NCI-H460 (cell line): ENCODE measurements around the gene PATJ. TPM values are rescaled to one million over a fixed set of nuclear protein-coding genes. Genes with fewer than 3 reads are reported as not detected.
A peak's percentile ranks its signal among the peaks of the same experiment; 100 is the strongest.

Experiments used
- DNase-seq: peaks from one replicate; pipeline ENCODE4 v3.0.0-alpha.2; 2016; ENCODE audit warnings: low read depth; ENCODE audit errors: extremely low read depth
- total RNA-seq: library from RNA; depleted of rRNA; stranded (reverse); fragments of >200 nt; shearing (Covaris generic); gene quantifications from 2 replicates; pipeline ENCODE4 v1.2.3, GENCODE V29; 2014

The PATJ gene
- total RNA-seq, 1 experiment from 2014 or later: 21.1 TPM

DNA sequence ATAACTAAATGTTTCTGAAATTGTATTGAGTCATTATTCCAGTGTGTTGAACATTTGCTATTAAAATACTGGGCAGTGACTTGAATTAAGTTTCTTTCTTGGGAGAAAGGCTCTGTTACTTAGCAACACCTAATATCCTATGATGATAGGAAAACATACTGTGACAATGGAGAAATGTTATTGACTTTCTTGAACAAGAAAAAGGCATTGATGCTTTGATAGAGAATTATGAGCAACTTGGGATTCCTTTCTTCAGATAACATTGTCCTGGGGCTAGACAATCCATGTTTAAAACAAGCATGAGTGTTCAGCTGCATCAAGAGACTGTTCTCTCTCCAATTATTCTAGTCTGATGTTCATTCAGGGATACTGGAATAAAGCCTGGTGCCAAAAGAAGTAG lies 236.5 kb downstream of the PATJ start:
- DNase-seq: no peak

DNA sequence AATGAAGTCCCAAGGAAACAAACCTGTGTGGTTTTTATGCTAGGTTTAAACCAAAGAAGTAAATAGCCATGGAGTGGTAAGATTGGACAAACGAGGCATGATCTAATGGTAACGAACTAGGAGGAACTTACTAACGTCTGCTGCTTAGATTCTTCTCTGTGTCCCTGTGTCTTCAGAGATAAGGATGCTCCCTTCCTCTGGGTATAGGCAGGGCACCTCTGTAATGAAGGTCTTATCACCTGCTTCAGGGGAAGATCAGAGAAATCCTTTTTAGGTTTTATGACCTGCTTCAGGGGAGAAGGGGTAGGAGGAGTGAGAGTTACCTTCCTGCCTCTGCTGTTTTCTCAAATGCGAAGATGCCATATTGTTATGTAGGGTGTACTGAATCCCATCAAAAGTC lies 237.4 kb downstream of the PATJ start:
- DNase-seq: no peak

DNA sequence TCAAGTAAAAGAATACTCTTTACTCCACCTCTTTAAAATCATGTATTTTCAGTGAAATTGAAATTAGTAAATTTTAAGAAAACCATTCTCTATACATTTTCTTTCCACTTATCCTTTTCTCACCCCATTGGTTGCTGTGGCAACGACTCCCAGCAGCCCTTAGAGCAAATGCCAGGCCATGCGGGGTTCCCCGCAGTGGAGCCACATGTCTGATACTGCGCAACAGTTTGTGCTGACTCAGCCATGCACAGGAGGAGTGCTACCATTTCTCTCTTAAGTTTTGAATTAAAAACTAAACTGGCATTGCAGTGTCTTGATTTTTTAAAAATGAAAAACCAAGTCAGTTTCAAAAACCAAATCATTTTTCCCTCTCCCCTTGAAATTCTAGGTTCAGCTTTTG lies 238.3 kb downstream of the PATJ start:
- no peak for DNase-seq

DNA sequence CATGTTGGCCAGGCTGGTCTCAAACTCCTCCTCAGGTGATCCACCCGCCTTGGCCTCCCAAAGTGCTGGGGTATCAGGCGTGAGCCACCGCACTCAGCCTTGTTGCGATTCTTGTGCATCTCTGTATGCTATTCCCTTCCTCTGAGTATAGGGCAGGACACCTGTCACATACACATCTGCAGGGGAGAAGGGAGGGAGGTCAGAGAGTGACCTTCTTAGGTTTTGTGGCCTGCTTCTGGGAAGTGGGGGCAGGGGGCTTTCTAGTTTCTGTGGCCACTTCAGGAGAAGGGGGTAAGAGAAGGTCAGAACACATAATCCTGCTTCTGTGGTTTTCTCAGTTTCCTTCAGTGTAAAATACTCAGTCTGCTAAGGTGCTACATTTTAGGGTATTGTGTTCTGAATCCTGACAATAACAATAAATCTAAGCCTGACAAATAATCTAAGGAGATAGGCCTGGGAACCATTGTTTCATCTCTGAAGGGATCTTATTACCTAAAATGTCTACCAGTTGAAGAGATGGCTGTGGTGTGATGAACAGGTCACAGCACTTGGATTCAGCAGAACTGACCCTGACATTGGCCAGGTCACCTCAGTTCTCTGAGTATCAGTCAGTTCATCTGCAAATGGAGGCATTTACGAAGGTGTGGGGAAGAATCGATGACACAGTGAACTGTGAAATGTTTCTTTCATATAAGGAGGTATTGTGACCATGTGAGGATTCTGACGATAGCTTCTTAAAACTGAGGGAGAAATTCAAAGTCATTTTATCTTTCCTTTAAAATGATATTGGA lies 239.8 kb downstream of the PATJ start:
- DNase-seq: no peak

DNA sequence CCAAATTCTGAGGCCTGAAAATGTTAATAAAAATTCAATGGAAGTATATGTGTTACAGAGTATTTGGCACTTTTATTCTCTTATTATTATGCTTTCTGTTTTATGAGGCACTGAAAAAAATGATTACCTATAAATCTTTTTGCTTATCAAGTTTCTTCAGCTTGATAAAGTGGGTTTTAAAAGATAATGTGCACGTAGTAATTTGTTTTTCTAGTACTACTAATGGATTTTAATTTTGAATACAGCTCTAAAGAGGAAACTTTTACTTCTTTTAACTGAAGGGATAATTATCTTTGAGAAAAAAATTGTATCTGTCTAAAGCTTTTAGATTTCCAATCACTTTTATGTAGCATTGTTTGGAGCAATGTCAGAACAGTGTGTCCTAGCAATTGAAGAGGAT lies 241.0 kb downstream of the PATJ start:
- no peak for DNase-seq

DNA sequence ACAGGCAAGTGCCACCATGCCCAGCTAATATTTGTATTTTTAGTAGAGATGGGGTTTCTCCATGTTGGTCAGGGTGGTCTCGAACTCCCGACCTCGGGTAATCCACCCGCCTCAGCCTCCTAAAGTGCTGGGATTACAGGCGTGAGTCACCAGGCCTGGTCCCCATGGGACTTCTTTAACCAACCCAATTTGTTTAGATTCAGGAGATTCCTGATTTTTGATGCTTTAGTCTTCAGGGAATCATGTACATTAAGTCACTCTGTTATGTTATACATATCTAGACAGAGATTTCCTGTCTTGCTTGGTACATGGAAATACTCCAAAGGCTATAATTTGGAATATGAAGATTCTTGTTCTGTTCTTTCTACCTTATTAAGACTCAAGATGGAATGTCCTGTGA lies 250.0 kb downstream of the PATJ start:
- DNase-seq: no peak

DNA sequence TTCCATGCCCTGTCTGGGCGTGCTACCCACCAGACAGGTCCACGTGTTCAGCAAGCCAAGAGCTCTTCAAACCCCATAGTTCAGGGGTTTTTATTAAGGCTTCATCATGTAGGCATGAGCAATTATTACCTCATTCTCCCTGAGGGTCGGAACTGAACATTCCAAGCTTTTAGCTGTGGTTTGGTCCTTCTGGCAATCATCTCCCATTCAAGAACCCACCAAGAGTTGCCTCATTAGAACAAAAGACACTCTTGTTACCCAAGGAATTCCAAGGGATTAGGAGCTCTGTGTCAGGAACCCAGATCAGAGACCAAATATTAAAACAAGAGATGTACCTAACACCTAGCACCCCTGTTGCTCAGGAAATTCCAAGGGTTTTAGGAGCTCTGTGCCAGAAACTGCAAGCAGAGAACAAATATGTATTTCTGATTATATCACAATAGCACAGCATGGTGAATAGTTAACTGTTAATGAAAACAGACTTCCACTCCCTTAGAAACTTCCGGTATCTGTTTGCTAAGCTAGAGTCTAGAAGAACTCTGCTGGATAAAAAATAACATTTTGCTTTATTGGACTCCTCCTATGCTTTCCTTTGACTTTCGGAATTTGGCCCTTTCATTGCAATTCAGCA lies 251.2 kb downstream of the PATJ start:
- peak; percentile 7 for DNase-seq

DNA sequence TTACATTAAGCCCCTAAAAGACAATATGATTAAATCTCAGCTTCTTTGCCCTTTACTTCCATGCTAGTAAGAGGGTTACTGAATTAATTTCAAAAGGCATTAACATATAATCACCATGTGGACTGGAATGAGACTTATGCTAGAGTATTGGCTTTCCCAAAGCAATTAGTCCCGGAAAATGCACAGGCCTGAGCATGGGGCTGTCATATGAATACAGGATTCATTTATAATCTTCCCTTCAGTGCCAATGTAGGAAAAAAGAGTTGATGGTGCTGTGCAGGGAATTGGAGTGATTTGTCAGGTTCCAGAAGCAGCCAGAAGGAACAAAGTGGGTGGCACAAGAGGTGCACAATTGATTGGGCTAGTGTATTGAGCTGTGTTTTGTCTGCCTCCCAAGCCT lies 253.4 kb downstream of the PATJ start:
- DNase-seq: no peak

DNA sequence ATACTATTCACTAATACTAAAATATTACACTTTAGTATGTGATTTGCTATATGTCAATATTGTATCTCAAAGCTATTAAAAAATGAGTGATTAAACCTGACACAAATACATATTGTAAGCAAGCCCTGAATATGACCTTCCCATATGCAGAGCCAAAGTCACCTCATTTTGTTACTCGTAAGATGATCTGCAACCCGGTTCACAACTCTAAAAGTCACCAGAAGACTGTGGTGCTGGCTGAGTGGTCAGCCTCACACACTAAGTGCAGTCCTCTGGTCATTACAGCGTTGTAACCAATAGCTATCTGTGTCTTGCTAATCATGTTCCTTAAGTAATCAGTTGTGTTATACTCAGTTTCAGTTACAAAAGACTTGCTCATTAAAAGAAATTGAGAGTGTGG lies 254.8 kb downstream of the PATJ start:
- no peak for DNase-seq

DNA sequence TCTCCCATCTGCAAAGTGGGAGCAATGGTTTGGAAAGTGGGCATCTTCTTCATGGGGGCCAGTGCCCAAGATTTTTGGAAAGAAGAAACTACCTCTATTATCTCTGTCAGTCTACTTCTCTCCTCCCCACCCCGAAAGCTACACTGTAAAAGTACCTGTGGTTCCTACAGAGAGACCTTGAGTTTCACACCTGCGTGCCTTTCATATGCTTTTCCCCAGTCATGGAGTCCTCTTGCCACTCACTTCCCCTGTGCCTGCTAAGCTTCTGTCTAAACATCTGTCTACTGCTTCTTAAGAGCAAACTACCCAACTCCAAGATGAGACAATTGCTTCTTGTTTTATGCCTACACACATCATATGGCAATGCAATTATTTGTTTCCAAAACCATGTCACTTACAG lies 261.5 kb downstream of the PATJ start:
- no peak for DNase-seq

DNA sequence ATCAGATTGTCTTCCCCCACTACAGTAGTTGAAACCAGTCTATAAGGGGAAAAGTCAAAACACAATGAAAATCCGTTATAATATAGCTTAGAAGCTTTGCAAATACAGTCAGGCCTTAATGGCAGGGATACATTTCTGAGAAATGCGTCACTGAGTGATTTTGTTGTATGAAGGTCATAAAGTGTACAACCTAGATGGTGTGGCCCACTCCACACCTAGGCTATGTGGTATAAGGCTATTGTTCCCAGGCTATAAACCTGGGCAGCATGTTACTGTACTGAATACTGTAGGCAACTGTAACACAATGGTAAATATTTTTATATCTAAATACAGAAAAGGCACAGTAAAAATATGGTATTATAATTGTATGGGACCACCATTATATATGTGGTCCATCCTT lies 264.4 kb downstream of the PATJ start:
- DNase-seq: no peak

DNA sequence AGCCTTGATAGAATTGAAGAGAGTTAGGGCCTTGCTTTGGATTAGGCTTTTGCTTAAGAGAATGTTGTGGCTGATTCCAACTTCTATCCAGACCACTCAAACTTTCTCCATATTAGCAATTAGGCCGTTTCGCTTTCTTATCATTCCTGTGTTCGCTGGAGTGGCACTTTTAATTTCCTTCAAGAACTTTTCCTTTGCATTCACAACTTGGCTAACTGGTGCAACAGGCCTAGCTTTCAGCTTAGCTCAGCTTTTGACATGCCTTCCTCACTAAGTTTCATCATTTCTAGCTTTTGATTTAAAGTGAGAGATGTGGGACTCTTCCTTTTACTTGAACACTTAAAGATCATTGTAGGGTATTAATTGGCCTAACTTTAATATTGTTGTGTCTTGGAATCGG lies 268.7 kb downstream of the PATJ start:
- DNase-seq: no peak

DNA sequence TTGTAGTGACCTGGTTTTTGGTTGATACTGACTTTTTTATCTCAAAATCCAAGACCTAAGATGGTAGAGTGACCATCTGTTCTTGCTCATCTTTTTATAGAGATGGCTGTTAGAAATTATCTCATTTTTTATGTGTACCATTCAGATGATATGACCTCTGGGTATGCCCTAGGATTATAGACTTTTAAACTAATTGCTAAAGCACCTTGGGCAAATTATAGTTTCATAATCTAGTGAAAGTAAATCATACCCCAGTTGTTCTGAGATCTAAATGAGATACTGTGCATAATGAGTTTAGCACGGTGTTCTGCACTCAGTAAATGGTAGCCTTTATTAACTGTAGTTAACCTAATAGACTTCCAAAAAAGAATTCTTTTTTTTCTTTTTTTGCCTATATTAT lies 269.8 kb downstream of the PATJ start:
- DNase-seq: no peak

DNA sequence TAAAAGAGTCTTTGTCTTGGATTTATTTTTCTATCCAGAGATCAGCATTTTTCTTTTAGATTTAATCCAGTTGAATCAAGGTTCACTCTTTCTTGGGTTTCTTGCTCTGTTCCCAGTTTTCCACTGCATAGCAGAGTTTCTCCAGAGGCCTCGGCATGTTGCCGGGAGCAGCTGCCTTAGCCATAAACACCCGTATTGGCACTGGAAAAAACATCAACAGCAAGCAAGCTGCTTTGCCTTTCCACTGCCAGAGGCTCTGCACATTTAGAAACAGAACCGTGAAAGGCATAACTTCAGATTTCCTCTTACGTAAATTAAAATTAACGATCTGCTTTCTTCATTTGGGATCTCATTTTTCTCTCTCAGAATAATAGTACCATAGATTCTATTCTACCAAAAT lies 270.6 kb downstream of the PATJ start:
- no peak for DNase-seq

DNA sequence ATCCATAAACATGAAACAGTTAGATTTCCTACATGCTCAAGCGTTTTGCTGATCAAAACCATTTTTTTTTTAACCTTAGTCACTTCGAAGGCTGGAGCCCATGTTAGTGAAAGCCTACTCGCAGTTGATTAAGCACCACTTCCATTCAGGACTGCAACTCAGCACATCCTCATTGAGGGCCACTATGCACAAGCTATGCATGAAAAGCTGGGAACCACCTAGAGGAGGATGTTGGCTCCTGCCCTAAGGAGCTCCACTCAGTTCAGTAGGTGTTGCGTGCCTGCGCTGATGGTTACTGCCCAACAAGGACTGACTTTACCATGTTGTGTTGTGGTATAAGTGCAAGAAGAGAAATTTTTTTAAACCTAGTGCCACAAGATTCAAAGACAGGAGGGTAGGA lies 271.0 kb downstream of the PATJ start:
- DNase-seq: no peak

DNA sequence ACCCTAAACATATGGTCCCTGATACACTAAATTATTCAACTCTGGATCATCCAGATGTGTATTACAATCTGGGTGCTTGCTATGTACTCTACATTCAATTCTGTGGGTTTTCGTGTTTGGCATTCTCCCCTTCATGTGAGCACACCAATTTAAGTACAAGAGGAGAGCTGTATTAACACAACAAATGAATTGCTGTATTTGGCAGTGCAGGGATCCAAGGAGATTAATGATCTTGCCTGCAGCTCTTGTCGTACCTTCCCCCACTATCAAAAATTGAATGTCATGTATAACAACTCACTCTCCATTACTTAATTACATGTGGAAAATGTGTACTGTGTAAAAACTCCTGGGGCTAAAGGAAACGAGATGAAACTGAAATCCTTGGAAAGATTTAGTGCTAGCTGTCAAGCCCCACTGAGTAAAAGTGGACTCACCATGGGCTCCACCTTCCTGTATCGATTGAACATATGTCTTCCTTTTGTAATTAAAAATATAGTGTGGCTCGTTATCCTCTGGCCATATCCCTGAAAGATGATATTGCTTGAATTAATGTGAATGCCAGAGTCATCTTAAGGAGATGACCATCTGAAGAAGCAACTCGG lies 280.2 kb downstream of the PATJ start:
- DNase-seq: no peak

DNA sequence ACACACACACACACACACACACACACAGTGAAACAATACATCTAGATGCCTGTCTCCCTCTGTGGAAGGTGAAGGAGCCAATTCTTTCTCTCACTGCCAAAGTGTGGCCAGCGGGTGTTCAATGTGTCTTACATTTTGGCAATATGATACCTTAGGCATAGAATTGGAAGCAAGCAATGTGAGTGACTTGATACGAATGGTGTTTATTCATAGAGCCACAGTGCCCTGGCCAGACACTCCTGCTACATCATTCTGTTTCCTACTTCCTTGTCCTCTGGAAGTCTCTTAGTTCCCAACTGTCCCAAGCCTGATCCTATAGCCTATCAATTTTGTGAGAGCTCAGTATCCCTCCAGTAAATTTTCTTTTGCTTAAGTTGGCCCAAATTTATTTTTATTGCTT lies 282.4 kb downstream of the PATJ start:
- no peak for DNase-seq

DNA sequence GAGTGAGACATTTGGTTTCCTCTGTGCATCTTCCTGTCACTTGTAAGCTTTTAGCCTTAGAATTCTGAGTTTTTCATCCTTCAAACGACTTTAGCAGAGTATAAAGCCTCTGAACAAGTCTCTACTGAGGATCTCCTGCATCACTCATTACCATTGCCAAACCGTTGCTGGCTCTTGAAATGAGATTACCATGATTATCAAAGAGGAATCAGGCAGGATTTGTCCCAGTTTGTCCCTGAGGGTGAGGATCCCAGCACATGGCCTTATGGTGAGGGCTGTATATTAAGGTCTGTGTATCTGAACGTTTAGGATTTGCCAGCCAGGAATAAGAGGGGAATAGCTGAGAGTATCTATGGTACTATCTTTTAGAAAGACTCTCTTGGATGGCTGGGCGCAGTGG lies 282.9 kb downstream of the PATJ start:
- no peak for DNase-seq

DNA sequence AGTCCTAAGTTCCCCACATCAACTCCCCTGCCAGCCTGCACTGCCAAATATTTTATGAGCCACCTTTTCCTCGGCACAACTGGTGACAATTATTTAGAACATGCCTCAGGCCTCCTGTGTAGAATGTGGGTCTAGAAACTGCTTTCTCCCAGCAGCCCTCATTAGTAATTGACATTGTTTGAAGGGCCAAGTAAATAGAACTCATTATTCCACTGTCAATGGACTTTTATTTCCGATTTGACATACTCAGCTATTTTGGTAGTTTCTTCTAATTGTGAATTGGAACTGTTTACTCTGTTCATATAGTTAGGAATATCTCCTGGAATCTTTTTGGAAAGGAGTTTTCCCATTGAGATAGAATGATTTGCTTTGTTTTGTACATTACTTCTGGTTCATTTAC lies 283.6 kb downstream of the PATJ start:
- no peak for DNase-seq

DNA sequence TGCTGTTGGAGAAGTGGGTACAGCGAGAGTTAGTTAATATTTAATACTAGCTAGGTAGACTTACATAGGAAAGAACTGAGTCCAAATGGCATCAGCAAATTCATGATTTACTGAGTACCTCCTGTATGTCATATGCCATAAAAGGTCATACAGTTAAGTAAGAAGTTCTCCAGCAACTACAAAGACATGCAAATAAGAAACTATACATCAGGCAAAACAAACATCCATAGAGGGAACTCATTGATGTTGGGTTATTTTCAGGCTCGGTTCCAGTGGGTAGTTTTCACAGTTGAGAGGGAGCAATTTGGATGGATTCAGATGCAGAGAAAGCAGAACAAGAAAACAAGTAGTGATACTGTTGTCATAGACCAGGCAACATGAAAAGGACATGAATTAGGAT lies 287.4 kb downstream of the PATJ start:
- no peak for DNase-seq

DNA sequence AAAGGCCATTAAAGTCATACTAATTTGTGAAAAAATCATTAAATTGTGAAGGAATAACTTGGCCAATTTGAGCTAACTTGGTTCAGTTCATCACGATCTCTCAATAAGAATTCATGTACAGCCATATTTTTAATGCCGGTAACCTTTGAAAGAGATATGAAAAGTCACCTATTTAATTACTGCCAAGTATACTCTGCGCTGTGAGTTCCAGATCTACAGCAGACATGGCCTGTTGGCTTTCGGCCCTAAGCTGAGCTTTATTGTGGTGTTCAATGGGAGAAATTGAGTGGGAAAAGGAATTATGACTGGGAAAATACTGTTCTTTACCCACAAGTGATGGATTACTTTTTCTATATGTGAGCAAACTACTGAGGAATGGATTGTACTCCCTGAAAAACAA lies 292.5 kb downstream of the PATJ start:
- DNase-seq: no peak

DNA sequence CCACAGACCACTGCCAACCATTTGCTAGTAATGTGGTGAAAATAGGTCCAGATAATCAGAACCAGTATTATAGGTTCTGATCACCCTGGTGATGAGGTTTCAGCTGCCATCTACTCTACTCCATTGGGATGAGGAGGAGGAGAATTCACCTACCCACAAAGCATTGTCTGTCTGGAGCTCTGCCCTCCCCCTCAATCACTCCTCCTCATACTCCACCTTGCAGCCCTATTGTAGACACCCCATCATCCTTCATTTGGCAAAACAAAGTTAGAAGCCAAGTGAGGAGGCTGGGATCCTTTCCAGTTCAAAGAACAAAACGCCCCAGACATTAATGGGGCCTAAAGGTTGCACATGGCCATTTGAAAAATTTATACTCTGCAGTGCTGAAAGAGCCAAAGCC lies 295.0 kb downstream of the PATJ start:
- DNase-seq: no peak
